ENCODE results near the gene CDH23.

GRCh38 chr10:71426058-71426605, 29.4 kb downstream of the CDH23 start:
- no peak for TF ChIP-seq CTCF (optimal IDR thresholded peaks at IDR 0.05 in 1 of 3, IDR thresholded peaks at IDR 0.05 in 1 of 3, conservative IDR thresholded peaks at IDR 0.05 in 1 of 3; ENCODE audit: extremely low read depth in 1 of 3, insufficient read depth in 2 of 3, low read length in 3 of 3)
- no peak for TF ChIP-seq EZH2 (IDR thresholded peaks at IDR 0.05; ENCODE audit: low read length)
